Suprapubic skin (tissue), 4 donors: Measurements from ENCODE around the gene CMSS1. TPM values are rescaled to one million over a fixed set of nuclear protein-coding genes. Genes with fewer than 3 reads are reported as not detected.

Experiments
- DNase-seq, 2 donors: peaks; one replicate each; pipeline ENCODE4 v3.0.0-alpha.2; 2019; ENCODE audit warnings: low spot score in 2 of 2
- H3K27ac ChIP-seq: fragments of 200-600 bp; sonication (generic); one replicate; pipeline ENCODE4 v1.5.1; 2019
- H3K27me3 ChIP-seq: fragments of 200-600 bp; sonication (generic); one replicate; pipeline ENCODE4 v1.5.1; 2019
- H3K36me3 ChIP-seq: fragments of 200-600 bp; sonication (generic); one replicate; pipeline ENCODE4 v1.5.1; 2019
- H3K4me1 ChIP-seq: fragments of 200-600 bp; sonication (generic); one replicate; pipeline ENCODE4 v1.5.1; 2019
- H3K4me3 ChIP-seq: fragments of 200-600 bp; sonication (generic); one replicate; pipeline ENCODE4 v1.5.1; 2019; ENCODE audit warnings: mild to moderate bottlenecking
- H3K9me3 ChIP-seq: fragments of 200-600 bp; sonication (generic); one replicate; pipeline ENCODE4 v1.5.1; 2019
- EP300 ChIP-seq: sonication (generic); formaldehyde crosslinking; IDR thresholded peaks from one replicate; pipeline ENCODE4 v1.6.1; 2017; ENCODE audit warnings: antibody characterized with exemption
- POLR2A ChIP-seq, 2 donors: fragments of 450-650 bp; IDR thresholded peaks; one replicate each; pipeline ENCODE4 v1.6.1; 2017; ENCODE audit warnings: antibody characterized with exemption in 2 of 2, mild to moderate bottlenecking in 2 of 2, moderate library complexity in 2 of 2
- POLR2AphosphoS5 ChIP-seq, 3 donors: sonication (generic); formaldehyde crosslinking; IDR thresholded peaks; one replicate each; pipeline ENCODE4 v1.6.1; 2017; ENCODE audit warnings: antibody characterized with exemption in 3 of 3
- WGBS: methylation state at CpG from one replicate; pipeline ENCODE4 v1.1.5; 2018; 5-methylcytosine and 5-hydroxymethylcytosine counted together
- total RNA-seq, 4 donors: library from RNA; depleted of rRNA; stranded (reverse); fragments of >200 nt; gene quantifications; one replicate each; pipeline ENCODE4 v1.1.0, GENCODE V29; 2016
- TF ChIP-seq, protein P1 (sequence below), 2 donors: fragments of 200-600 bp in 1 of 2; fragments of 450-650 bp in 1 of 2; sonication (generic) in 1 of 2; IDR thresholded peaks; one replicate each; pipeline ENCODE4 v1.5.1; 2016 to 2019; ENCODE audit warnings: antibody characterized with exemption in 2 of 2, mild to moderate bottlenecking in 1 of 2, moderate library complexity in 1 of 2

Gene CMSS1
- total RNA-seq, 4 donors from 2014 or later = 13.2 to 17.1 (median 13.5) TPM

DNA sequence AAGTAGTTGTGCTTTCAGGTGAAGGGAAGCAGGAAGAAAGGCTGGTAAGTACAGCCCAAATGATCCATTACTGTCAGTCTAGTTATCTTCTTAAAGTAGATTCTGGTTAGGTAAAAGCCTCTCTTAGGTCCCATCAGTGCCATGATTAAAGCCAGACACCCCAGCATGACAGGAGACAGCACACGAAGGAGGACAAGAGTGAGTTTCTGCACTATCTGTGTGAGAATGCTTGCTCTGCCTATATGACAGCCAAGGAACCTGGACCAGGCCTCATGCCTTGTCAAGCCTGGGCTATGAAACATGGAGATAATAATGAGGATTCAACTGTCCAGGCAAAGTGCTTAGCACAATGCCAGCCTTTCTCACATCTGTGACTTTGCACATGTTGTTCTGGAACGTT lies 310.1 kb downstream of the CMSS1 start:
- no peak overlapping the region for H3K27ac ChIP-seq
- 68% methylated on average over 2 of the region's 2 CpGs for WGBS
- H3K9me3 ChIP-seq = no peaks in the 10 kb centered on the region
- no peak for DNase-seq
- H3K4me1 ChIP-seq = no peaks in the 10 kb centered on the region
- no peaks in the 10 kb centered on the region for H3K36me3 ChIP-seq
- TF ChIP-seq EP300 (no peak), POLR2A (IDR thresholded peaks at IDR 0.05) (no peak), POLR2AphosphoS5 (IDR thresholded peaks at IDR 0.05) (no peak)
- TF ChIP-seq, protein P1, sequence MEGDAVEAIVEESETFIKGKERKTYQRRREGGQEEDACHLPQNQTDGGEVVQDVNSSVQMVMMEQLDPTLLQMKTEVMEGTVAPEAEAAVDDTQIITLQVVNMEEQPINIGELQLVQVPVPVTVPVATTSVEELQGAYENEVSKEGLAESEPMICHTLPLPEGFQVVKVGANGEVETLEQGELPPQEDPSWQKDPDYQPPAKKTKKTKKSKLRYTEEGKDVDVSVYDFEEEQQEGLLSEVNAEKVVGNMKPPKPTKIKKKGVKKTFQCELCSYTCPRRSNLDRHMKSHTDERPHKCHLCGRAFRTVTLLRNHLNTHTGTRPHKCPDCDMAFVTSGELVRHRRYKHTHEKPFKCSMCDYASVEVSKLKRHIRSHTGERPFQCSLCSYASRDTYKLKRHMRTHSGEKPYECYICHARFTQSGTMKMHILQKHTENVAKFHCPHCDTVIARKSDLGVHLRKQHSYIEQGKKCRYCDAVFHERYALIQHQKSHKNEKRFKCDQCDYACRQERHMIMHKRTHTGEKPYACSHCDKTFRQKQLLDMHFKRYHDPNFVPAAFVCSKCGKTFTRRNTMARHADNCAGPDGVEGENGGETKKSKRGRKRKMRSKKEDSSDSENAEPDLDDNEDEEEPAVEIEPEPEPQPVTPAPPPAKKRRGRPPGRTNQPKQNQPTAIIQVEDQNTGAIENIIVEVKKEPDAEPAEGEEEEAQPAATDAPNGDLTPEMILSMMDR (IDR thresholded peaks at IDR 0.05) = no peak
- no peaks in the 10 kb centered on the region for H3K27me3 ChIP-seq
- H3K4me3 ChIP-seq = no peak overlapping the region

DNA sequence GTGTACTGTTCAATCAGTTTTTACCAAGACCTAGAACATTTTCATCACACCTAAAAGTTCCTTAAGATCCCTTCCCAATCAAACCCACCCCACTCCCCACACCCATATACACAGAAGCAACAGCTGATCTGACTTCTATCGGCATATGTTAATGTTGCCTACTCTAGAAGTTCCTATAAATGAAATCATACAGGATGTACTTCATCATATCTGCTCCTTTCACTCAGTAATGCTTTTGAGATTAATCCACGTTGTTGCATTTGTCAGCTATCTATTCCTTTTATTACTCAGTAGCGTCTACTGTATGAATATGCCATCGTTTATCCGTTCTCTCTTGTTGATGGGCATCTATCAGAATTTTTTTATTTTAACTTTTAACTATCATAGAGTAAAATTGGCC lies 310.9 kb downstream of the CMSS1 start:
- Histone ChIP-seq H3K4me3 (no peak overlapping the region), H3K36me3 (no peaks in the 10 kb centered on the region), H3K27ac (no peak overlapping the region), H3K9me3 (no peaks in the 10 kb centered on the region), H3K4me1 (no peaks in the 10 kb centered on the region), H3K27me3 (no peaks in the 10 kb centered on the region)
- TF ChIP-seq POLR2A (IDR thresholded peaks at IDR 0.05) = no peak
- TF ChIP-seq, protein P1 (IDR thresholded peaks at IDR 0.05) = no peak
- WGBS = 90% methylated on average over 5 of the region's 5 CpGs
- DNase-seq = no peak

DNA sequence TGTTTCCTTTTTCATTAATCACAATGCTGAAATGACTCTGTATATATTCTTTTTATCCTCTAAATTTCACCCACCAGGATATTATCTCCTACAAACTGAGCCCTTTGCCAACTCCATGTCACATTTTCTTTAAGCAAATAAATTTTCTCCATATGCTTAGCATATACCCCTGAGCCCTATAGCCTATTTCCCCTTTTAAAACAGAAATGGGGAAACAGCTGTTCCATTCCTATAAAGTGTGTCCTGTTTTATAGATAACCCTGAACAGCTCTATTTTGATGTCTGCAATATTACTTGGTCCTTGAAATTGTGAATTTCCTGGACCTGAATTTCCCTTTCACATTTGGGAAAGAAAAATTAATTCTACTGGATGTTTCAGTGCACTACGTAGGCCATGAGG lies 312.3 kb downstream of the CMSS1 start:
- Histone ChIP-seq H3K4me3 (no peak overlapping the region), H3K27ac (no peak overlapping the region), H3K36me3 (no peaks in the 10 kb centered on the region), H3K4me1 (no peaks in the 10 kb centered on the region), H3K9me3 (no peaks in the 10 kb centered on the region), H3K27me3 (no peaks in the 10 kb centered on the region)
- TF ChIP-seq POLR2A (IDR thresholded peaks at IDR 0.05) (no peak), POLR2AphosphoS5 (IDR thresholded peaks at IDR 0.05) (no peak), EP300 (no peak)
- TF ChIP-seq, protein P1 (IDR thresholded peaks at IDR 0.05) = no peak
- DNase-seq = no peak
- WGBS = 77% methylated on average over 1 of the region's 1 CpG

DNA sequence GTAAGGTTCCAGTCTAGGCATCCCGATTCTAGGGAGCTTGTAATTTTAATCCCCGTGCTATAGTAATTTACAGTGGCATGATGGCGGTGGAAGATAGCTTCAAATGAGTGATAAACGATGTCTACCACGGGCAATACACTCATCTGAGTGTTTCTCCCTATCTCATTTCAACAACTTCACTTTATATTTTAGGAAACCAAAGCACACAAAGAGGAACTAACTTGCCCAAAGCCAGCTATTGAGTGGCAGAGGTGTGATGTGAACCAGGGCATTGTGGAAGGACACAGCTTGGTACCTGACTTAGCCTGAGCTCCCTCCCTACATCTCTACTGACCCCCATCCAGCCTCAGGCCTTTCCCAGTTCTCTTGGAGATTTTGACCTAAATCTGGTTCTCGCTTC lies 313.6 kb downstream of the CMSS1 start:
- 86% methylated on average over 6 of the region's 6 CpGs for WGBS
- Histone ChIP-seq H3K4me1 (no peaks in the 10 kb centered on the region), H3K27me3 (no peaks in the 10 kb centered on the region), H3K27ac (no peak overlapping the region), H3K4me3 (no peak overlapping the region), H3K9me3 (no peaks in the 10 kb centered on the region), H3K36me3 (no peaks in the 10 kb centered on the region)
- DNase-seq = no peak
- TF ChIP-seq, protein P1 (IDR thresholded peaks at IDR 0.05) = no peak
- TF ChIP-seq POLR2AphosphoS5 (IDR thresholded peaks at IDR 0.05) (no peak), POLR2A (IDR thresholded peaks at IDR 0.05) (no peak), EP300 (no peak)

DNA sequence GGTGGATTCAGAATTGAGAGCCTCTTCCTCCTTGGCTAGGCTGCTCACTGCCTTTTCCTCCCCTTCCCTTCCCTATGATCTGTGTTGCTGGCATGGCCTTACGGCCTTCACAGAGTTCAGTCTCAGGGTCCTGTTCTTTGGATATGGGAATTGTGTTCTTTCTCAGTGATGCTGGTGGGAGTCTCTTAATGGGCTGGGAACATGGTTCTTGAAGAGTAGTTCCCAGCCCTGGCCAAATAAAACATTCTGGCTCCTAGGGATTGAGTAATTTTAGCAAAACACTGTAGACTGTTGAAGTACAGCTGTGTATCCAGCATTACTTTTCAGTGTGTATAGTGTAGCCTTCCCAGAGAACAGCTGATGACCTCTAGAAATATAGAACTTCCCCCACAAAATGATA lies 319.3 kb downstream of the CMSS1 start:
- Histone ChIP-seq H3K9me3 (no peaks in the 10 kb centered on the region), H3K4me1 (no peaks in the 10 kb centered on the region), H3K27ac (no peak overlapping the region), H3K4me3 (no peak overlapping the region), H3K27me3 (no peaks in the 10 kb centered on the region), H3K36me3 (no peaks in the 10 kb centered on the region)
- DNase-seq = no peak
- TF ChIP-seq POLR2AphosphoS5 (IDR thresholded peaks at IDR 0.05) (no peak), EP300 (no peak), POLR2A (IDR thresholded peaks at IDR 0.05) (no peak)
- TF ChIP-seq, protein P1 (IDR thresholded peaks at IDR 0.05) = no peak
- 88% methylated on average over 1 of the region's 1 CpG for WGBS
